ENCODE results near the gene FITM1.

The FITM1 gene, protein sequence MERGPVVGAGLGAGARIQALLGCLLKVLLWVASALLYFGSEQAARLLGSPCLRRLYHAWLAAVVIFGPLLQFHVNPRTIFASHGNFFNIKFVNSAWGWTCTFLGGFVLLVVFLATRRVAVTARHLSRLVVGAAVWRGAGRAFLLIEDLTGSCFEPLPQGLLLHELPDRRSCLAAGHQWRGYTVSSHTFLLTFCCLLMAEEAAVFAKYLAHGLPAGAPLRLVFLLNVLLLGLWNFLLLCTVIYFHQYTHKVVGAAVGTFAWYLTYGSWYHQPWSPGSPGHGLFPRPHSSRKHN

DNA sequence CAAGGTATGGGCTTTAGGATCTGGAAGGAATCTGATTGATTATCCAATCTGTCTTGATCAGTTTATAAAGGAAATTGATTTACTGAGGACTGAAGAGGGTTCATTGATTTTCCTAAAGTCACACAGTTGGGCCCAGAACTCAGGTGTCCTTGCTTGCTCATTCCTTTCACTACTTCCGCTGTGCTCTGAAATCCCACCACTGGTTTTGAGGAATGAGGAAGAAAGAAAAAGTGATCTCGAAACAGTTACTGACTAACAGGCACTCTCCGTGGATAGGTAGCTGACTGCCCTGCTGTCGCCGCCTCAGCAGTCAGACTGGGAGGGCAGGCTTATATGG, at the start of gene FITM1:
Gene FITM1 (plus strand): TSS at position 280 of the 337 bp plus-strand sequence. CDS start 905 bp downstream, outside the sequence.
- no peak for DNase-seq

DNA sequence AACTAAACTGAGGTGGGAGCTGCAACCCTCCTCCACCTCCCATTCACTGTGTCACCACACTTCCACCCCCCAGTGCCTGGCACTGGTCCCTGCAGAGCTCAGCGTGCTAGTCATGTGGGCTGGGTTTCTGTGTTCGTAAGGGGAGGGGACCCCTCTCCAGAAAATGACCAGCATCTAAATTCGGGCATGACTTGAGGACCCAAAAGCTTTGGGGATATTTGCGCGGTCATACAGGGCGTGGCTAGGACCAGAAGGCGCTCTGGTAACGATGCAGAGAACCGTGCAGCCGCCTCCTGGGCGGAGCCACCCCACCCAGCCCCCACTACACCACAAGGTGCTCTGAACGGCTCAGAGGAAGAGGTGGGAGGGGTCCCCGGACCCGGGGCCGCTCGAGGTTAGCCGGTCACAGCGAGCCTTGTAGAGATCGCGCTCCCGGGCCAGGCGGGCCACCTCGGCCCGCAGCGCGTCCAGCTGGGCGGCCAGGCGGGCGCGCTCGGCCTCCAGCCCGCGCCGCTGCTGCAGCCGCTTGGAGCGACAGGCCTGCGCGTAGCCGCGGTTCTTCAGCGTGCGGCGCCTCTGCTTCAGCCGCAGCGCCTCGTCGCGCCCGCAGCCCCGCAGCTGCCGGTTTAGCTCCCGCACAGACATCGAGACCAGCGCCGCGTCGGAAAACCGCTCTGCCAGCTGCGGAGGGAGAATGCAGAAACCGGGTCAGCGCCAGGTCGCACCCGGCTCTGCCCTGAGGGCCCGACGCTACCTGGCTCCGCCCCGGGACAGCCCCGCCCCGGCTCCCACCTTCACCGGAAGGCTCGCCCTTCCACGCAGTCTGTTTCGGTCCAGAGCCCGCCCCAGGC, 49.3 kb upstream of the FITM1 start:
- peak; percentile 51 for DNase-seq

DNA sequence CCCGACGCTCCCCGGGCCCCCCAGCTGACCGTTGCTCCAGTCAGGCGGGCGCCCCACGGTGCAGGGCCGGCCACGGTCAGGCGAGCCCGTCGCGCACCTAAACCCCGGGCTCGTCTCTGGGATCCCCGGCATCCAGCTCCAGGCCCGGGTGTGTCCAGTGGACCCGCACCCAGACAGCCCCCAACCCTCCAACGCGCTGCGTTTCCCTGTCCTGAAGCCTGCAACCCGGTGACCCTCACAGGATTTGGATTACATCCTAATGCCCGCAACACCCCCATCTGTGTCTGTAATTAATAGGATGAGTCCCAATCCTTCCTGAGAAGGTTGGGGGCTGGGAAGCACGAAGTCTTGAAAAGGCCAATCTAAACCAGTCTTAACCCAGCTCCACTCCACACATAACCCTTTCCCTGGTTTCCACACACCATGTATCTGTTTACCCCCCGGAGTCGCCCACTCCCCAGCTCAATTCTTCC, 48.7 kb upstream of the FITM1 start:
- DNase-seq: no peak

DNA sequence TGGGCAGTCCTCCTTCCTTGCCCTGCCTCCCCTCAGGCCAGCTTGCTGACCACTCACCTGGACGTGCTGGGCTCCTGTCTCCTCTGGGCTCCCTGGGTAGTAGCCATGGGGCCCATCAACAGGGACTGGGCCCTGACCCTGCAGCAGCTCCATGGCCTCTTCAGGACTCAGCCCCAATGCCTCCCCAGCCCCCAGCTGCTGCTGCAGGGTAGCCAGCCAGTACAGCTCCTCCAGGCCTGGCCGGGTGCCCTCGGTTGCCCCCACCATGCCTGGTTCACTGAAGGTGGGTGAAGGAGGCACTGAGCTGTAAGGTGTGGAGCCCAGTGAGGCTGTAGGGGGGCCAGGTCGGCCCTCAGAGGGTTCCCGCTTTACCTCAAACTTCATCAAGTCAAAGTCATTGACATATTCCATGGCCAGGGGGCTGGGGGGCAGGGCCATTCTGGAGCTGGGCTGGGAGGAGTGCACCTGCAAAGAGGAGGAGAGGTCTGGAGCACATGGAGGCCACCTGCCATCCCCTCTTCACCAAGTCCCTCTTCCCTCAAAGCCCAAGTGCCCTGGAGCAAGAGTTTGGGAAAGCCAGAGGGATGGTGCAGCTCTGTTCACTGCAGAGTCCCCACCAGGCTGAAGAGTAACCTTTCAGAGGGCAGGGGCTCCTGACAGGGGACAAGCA, 47.9 kb upstream of the FITM1 start:
- DNase-seq: no peak

DNA sequence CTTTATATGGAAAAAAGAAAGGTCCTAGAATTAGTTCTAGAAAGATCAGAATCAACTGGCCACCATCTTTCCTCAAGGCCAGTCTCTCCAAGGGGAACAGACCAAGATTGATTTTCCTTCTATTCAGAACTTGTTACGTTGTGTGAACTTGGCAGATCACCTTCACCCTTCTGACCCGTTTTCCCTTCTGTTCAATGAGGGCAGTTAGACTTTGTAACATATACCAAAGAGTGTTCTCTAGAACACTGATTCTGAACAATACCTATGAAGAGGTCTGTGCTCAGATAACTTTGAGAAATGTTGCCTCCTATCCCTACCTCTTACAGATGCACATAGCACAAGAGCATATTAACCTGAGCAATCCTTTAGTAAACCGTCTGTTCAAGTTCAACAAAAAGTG, 47.0 kb upstream of the FITM1 start:
- no peak for DNase-seq

DNA sequence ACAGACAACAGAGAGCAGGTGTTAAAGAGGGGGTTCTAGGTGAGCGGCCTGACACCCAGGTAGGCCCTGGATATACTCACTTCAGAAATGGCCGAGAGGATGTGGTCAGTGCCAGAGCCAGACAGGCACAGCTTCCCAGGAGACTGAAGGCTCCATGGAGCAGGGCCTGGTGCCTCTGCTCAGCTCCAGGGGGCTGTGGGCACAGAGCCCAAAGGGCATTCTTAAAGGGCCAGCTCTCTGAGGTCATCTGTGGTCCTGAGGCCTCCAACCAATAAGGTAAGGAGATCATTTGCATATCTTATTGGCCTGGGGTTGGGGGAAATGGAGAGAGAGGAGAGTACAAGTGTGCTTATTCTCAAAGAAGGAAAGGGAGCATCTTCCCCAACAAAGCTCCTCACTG, 46.0 kb upstream of the FITM1 start:
- no peak for DNase-seq

DNA sequence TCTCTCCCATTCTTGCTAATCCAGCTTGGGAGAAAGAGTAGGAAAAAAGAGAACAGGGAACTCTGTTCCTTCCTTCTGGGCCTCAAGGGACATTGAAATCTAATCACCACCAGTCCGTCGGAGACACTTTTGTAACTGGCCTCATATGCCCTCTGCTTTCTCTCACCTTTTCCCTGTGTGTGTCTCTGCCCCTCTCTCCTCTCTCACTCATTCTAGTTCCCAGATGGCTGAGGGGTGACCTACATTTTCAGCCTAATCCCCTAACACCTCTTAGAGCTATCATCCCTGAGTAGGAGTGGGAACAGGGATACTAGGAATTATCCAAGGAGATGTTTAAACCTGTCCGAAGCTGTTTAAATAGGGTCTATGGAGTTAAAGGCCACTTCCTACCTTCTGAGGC, 45.2 kb upstream of the FITM1 start:
- DNase-seq: no peak

DNA sequence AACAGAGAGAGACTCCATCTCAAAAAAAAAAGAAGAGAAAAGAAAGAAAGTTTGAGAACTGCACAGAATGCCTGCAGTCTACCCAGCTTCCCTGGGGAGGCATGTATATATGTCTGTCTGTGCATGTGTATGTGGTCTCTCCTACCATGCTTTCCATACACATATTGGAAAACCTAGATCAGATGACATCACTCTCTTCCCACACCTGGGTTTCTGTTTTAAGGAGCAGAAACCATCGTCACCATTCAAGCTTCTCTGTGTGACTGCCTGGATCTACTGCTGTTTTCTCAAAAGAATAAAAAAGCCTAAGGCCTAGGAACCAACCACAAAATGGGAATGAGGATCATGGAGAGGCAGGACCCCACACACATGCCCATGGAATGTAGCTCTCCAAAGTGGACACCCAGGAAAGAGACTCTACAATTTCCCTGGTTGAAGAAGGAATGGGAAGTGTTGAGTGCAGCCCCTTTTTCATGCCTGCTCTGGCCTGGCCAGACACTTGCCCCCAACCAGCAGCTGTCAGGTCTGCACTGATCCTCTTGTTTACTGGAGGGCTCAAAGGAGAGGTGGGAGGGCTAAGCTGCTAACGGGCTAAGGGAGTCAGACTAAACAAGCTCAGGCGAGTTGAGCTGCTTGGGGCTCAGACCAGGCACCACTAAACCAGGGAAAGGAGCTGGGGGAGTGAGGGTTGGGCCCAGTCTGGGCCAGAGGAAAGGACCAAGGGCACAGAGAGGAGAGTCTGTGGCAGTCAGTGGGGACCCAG, 44.1 kb upstream of the FITM1 start:
- no peak for DNase-seq

DNA sequence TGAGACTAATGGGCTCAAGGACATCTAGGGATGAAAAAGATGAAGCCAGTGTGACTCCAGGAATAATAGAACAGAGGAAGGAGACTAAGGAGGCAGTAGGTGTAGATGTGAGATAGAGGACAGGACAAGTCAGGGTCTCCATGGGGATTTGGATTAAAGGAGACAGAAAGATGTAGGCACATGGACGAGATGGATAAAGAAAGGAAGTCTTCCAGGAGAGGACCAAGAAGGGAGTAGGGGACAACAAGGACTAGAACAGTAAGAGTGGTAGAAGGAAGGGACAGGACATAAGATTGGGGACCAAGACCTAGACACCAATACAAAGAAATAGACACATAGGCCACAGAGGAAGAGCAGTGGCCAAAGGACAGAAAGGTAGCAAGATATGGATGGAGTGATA, 43.5 kb upstream of the FITM1 start:
- no peak for DNase-seq

DNA sequence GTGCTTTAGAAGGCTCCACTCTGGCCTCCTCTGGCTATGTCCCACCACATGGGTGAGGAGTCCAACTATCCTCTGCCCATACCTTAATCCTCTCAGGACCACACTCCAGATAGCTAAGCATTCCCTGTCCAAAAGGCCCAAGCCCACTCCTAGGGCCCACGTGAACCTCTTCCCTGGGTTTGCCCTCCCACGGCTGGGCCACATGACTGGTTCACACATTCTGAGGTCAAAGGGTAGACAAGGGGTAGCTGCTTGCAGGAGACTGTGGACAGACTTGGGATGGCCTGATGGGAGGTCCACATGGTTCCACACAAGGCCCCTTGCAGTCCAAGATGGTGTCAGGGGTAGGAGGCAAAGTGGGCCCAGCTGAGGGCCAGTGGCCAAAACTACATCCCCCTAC, 42.4 kb upstream of the FITM1 start:
- no peak for DNase-seq

DNA sequence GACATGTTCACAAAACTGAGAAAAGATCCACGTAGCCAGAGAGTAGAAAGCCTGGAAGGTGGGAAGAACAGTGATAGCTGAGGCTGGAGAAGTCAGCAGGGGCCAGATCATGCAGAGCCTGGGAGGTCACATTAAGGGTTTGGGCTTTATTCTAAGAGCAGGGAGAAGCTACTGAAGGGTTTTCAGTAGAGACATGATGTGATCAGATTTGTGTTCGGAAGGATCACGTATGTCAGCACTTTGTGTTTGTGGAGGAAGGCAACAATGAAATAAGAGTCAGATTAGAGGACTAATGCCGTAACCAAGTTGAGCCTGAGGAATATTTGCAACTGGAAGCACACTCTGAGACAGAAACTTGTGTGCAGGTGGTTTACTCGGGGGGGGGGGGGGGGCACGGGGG, 40.6 kb upstream of the FITM1 start:
- DNase-seq: no peak

DNA sequence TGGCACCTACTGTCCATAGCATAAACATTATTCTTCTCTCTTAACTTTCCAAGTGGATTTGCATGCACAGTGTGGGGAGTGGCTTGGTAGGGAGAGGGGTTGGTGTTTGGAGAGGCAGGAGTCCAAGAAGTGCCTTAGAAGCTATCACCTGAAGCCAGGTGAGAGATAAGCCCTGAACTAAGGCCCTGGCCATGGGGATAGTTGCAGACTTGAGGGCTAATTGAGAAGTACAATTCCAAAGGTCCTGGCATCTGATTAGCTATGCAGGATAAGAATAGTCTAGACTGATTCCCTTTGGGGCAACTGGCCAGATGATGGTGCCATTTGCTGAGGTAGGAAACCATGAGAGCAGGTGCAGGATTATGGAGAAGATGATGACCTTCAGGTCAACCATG, 38.4 kb upstream of the FITM1 start:
- no peak for DNase-seq

DNA sequence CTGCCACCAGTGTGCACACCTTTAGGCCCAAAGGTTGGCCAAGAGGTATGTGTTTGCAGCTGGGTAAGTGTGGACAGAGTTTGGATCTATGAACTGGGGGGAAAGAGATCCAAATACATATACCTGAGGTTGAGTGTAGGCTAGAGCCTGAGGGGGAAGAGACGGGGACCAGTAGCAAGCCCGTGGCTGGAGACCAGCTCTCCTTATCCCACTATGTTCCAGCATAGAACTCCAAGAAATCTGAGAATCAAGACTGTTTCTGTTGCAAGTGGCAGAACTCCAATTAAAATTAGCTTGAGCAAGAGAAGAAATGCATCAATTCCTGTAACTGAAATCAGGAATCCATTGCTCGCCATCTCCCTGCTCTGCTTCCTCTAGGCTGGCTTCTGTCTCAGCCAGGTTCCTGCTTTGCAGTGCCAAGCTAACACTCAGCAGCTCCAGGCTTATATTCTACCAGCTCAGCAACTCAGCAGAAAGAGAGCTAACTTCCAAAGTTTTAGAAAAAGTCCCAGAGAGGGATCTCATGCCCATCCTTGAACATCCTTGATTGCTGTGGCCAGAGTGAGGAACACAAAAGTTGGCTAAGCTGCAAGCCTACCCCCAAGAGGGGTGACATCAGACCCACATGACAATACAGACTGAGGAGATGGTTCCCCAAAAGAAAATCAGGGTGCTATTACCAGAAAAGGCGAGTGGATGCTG, 37.8 kb upstream of the FITM1 start:
- DNase-seq: no peak

DNA sequence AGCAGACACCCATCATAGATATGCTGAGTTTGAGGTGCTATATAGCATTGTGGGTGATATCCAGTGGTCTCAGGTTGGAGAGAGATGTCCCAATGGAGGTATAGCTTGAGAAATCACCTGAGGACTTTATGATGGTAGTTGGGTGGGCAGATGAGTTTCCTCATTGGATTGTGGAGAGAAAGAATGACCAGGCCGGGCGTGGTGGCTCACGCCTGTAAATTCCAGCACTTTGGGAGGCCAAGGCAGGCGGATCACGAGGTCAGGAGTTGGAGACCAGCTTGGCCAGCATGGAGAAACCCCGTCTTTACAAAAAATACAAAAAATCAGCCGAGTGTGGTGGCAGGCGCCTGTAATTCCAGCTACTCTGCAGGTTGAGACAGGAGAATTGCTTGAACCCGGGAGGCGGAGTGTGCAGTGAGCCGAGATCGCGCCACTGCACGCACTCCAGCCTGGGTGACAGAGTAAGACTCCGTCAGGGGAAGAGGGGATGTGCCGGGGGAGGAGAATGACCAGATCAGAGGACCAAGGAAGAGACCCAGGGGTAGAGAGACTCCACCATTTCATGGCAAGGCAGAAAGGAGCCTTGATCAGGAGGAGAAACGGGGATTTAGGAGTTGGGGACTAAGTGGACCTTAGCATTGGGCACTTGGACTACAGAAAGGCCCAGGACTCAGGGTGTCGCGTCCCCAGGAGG, 37.1 kb upstream of the FITM1 start:
- no peak for DNase-seq

DNA sequence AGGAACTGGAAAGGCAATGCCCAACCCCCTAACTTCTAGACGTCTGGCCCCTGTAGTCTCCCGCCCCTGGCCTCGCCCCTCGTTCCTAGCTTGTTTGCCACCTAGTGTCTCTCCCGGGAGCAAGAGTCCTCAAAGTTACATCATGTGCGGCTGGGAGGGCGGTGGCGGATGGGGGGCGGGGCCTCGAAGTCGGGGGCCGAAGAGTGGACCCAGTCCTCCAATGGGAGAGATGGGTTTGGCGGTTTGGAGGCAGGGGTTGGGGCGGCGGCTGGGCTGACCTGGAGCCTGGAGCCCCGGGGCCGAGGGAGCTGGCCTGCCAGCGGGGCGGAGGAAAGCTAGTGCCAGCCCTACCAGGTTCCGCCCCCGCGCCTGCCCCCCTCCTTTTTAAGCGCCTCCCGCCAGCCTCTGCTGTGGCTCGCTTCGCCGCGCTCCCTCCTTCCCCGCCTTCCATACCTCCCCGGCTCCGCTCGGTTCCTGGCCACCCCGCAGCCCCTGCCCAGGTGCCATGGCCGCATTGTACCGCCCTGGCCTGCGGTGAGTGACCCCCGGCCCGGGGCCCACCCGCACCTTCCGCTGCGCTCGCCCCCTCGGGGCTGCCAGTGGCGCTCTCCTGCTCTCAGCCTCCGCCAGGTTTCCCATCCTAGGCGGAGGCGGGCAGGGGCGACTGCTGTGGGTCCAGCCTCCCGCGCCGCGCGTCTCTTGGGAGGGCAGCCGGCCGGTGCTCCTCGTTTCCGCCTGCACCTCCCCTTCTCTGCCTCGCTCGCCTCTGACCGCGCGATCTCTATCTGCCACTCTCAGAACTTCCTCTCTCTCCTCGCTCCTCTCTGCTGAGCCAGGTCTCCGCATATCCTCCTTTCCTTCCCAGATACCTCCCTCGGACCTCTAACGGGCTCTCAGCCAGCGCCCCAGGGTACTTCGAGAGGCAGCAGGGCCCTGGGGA, 36.3 kb upstream of the FITM1 start, which contains the start of gene PCK2:
Gene PCK2 (plus strand): TSS at position 411 of the 940 bp plus-strand sequence. CDS start 95 bp downstream, at position 506.
- DNase-seq: peak; percentile 73

DNA sequence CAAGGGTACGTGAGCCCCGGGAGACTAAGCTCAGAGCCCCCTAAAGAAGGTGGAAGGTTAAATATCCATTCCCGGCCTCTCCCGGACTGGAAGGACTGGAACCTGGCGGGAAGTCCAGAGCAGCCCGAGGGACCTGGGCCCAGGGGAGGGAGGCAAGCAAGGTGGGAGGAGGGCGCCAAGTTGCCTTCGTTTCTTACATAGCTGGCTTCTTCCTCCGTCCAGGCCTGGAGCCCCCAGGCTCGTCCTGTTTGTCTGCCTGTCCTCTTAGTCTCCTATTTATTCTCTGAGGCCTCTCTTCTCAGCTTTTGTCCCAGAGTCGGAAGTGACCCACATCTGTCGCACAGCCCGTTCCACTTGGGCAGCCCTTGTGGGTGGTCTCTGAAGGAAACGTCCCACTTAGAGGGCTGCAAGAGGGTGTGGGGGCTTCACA, 35.6 kb upstream of the FITM1 start:
- no peak for DNase-seq

DNA sequence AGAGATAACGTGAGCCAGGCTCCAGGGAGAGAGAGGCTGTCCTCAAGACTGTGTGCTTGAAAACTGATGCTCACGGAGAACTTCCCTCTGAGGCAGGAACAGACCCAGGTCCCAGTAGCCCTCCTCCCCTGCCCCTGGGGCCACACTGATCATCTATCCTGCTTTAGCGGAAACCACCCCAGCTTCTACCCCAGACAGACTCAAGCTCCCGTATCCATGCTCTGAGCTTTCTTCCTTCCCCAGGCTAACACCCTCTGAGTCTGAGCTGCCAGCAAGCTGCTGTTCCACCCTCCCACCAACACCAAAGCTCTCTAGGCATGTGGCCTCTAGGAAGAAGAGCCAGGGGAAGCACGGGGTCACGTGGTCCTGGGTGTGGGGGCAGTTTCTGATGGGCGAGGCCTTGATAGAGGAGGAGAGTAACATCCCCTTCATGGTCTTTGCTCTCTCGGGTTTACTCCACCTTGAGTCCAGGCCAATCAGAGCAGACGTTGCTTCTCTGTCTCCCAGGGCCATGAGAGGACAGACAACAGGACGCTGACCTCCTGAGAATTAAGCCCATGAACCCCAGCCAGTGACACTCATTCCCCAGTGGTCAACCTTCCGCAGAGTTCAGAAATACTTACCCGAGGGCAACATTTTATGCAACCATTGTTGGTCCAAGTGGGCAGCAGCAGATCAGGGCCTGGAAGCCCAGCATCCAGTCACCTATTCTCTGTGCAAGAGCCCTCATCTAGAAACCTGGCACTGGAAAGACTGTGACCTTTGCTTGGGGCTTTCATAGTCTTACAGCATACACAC, 35.0 kb upstream of the FITM1 start:
- DNase-seq: no peak

DNA sequence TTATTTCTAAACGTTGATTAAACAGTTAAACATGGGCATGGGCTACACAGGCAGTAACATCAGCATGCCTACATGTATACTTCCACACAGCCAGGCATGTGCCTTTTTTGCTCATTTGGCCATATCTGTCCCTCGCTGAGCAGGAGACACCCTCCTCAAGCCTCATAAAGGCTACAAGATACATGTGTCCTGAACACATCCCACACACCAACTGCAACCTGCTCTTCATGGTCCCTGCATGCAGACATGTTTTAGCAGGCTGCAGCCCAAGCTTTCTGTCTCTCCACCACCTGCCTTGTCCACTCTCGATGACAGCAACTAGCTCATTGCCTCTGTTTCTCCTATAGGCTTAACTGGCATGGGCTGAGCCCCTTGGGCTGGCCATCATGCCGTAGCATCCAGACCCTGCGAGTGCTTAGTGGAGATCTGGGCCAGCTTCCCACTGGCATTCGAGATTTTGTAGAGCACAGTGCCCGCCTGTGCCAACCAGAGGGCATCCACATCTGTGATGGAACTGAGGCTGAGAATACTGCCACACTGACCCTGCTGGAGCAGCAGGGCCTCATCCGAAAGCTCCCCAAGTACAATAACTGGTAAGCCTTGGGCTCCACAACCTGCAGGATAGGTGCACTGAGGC, 33.8 kb upstream of the FITM1 start:
- no peak for DNase-seq
